Large intestine (tissue), 3 donors: ENCODE results near the gene VPS41. TPM values are rescaled to one million over a fixed set of nuclear protein-coding genes. Genes with fewer than 3 reads are reported as not detected.

Experiments used
- DNase-seq, 2 donors: peaks; one replicate each; pipeline versions ENCODE4 v3.0.0 to v3.0.0-alpha.2; 2013
- H3K27ac ChIP-seq: one replicate; pipeline ENCODE4 v1.5.1; 2013; ENCODE audit warnings: low read length
- H3K27me3 ChIP-seq: 2 replicates; pipeline ENCODE4 v1.6.1; 2013; ENCODE audit warnings: low read length; ENCODE audit not compliant: control insufficient read depth, insufficient read depth
- H3K36me3 ChIP-seq: 2 replicates; pipeline ENCODE4 v1.6.1; 2013; ENCODE audit warnings: low read length; ENCODE audit not compliant: control insufficient read depth, insufficient read depth
- H3K4me1 ChIP-seq: one replicate; pipeline ENCODE4 v1.6.1; 2013; ENCODE audit warnings: low read length; ENCODE audit not compliant: control insufficient read depth, insufficient read depth
- H3K4me3 ChIP-seq: one replicate; pipeline ENCODE4 v1.5.1; 2013; ENCODE audit warnings: low read length
- H3K9me3 ChIP-seq: one replicate; pipeline ENCODE4 v1.6.1; 2013; ENCODE audit warnings: mild to moderate bottlenecking, low read depth, low read length, moderate library complexity; ENCODE audit not compliant: control insufficient read depth
- WGBS: methylation state at CpG from one replicate; pipeline ENCODE4 v1.1.5; 2013; ENCODE audit warnings: low lambda C conversion rate; ENCODE audit not compliant: insufficient coverage; 5-methylcytosine and 5-hydroxymethylcytosine counted together
- polyA plus RNA-seq: library from polyadenylated mRNA; unstranded; fragments of 120-200 nt; gene quantifications from one replicate; pipeline ENCODE4 v1.2.1, GENCODE V29; 2013

The VPS41 gene
- polyA plus RNA-seq, 1 donor, result 63.7 TPM

DNA sequence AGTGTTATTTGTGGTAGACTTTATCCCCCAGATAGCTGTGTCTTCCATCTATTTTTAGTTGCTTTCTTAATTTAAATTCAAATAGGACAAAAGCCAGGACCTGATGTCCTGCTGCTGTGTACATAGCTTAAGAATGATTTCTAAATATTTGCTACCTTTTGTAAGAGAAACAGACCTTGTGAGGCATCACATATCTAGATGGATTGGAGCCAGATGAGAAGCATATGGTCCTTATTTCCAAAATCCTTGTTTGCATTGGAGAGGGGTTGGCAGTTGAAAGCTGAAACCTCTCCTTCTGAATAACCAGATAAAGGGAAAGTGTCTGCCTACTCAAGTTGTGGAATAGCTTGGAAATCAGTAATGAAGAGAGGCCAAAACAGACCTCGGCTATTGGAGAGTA, 227.1 kb downstream of the VPS41 start:
- WGBS, result no CpG with 5 or more reads among the region's 1 CpG
- peaks cover 5% of the 10 kb centered on the region for H3K9me3 ChIP-seq
- H3K27me3 ChIP-seq, result no peaks in the 10 kb centered on the region
- no peak overlapping the region for H3K4me3 ChIP-seq
- H3K27ac ChIP-seq, result no peak overlapping the region
- no peak for DNase-seq
- H3K36me3 ChIP-seq, result no peaks in the 10 kb centered on the region
- no peaks in the 10 kb centered on the region for H3K4me1 ChIP-seq

DNA sequence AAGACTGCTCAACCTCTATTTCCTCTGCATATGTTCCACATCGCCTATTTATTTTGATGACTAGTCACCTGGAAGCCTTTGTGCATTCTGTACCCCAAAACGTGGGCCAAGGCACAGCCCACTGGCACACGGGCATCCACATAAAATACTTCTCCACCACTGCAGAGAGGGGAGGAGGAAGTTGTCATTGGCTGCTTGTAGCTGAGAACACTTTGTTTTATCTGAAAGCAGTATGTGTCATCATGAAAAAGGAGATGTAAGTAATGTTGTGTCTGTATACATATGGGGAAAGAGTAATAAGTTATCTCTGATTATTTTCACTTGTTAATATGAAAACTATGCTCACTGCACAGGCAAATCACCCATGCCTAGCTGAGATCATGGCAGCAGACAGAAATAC, 229.6 kb downstream of the VPS41 start:
- Histone ChIP-seq H3K4me1 (no peaks in the 10 kb centered on the region), H3K36me3 (no peaks in the 10 kb centered on the region), H3K27me3 (no peaks in the 10 kb centered on the region), H3K27ac (no peak overlapping the region), H3K9me3 (no peaks in the 10 kb centered on the region), H3K4me3 (no peak overlapping the region)
- DNase-seq, result no peak
- WGBS, result 100% methylated on average over 1 of the region's 3 CpGs

DNA sequence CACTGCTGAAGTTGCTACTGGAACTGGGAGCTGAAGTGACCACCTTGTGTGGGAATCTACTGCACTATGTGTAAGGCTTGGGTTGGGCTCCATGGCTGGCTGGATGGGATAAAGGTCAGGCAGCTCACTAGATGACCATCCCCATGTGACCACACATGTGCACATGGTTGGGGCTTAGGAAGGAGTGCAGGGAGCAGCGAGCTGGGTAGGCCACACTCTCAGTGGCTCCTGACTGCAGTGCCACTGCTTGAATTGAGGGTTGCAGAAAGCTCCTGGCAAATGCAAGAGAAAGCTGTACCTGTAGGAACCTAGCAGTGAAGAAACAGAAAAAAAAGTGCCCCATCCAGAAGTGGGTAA, 230.3 kb downstream of the VPS41 start:
- Histone ChIP-seq H3K27ac (no peak overlapping the region), H3K4me1 (no peaks in the 10 kb centered on the region), H3K27me3 (no peaks in the 10 kb centered on the region), H3K36me3 (no peaks in the 10 kb centered on the region), H3K9me3 (no peaks in the 10 kb centered on the region), H3K4me3 (no peak overlapping the region)
- DNase-seq, result no peak
- no CpG with 5 or more reads among the region's 1 CpG for WGBS

DNA sequence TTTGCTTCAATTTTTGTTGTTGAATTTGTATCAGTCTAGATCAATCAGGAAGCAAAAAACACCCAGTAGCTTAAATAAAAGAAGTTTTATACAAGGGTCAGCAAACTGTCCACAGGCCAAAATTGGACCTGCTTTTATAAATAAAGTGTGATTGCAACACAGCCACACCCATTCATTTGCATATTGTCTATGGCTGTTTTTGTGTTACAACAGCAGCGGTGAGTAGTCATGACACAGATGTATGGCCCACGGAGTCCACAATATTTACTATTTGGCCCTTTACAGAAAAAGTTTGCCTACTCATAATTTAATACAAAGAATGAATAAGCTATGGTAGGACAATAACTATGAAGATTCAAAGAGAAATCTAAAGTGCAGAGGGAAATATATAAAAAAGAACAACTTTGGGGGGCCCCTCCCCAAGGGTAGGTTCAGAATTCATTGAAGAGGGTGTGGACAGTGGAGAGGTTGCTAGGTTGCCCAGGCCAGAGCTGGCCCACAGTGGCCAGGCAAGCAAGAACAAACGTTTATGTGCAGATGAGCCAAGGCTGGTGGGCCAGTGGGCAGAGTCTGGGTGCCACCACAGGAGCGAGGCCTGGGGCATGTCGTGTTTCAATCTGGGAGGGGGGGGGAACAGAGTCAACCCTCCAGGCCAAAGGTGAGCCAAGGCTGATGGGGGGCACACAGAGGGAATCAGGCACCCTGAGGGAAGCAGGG, 230.9 kb downstream of the VPS41 start:
- Histone ChIP-seq H3K36me3 (no peaks in the 10 kb centered on the region), H3K4me3 (no peak overlapping the region), H3K9me3 (no peaks in the 10 kb centered on the region), H3K27me3 (no peaks in the 10 kb centered on the region), H3K27ac (no peak overlapping the region), H3K4me1 (no peaks in the 10 kb centered on the region)
- no CpG with 5 or more reads among the region's 5 CpGs for WGBS
- DNase-seq, result no peak

DNA sequence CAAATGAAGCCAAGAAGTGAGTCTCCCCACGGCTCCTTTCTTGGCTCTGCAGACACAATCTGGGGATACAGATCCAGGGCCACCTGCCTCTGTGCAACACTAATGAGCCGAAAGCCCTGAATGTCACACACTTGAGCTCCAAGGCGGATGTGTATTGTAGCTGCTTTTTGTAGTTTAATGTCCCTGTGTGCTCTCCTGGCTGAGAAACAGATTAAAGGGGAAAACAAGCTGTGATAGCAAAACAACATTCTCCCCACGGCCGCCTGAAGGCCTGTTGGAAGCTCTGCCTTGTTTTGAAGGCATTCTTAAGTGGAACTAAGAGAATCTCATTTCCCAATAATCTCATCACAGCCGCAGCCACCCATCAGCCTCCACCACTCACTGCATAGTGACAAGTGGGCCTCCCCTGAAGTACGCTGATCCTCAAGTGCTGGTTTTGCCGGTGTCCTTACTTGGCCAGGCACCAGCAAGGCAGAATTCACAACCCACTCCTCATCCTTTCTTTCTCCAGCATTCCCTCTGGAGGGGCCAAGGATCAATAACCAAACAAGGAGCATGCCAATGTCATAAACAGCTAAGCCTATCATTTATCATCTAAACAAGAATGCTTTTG, 233.4 kb downstream of the VPS41 start:
- Histone ChIP-seq H3K27me3 (no peaks in the 10 kb centered on the region), H3K36me3 (no peaks in the 10 kb centered on the region), H3K4me1 (no peaks in the 10 kb centered on the region), H3K27ac (no peak overlapping the region), H3K9me3 (no peaks in the 10 kb centered on the region), H3K4me3 (no peak overlapping the region)
- DNase-seq, result no peak
- no CpG with 5 or more reads among the region's 8 CpGs for WGBS

DNA sequence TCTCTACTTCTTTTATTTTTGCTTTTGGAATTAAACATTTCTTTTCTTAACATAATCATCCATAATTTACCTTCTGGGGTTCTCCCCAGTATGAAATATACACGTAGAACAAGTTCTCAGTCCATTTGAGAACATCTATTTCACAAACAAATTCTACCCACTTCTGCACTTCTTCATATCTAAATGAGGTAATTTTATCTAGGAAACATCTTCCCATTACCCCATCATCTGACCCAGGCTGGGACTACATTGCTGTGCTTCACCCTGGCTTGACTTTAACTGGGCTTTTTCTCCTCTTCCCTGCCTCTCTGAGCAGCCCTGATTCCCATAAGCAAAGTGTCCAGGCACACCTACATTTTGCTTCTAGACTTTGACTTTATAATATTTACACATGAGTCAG, 234.5 kb downstream of the VPS41 start:
- Histone ChIP-seq H3K4me1 (no peaks in the 10 kb centered on the region), H3K4me3 (no peak overlapping the region), H3K9me3 (no peaks in the 10 kb centered on the region), H3K36me3 (no peaks in the 10 kb centered on the region), H3K27me3 (no peaks in the 10 kb centered on the region), H3K27ac (no peak overlapping the region)
- no CpG with 5 or more reads among the region's 1 CpG for WGBS
- no peak for DNase-seq

DNA sequence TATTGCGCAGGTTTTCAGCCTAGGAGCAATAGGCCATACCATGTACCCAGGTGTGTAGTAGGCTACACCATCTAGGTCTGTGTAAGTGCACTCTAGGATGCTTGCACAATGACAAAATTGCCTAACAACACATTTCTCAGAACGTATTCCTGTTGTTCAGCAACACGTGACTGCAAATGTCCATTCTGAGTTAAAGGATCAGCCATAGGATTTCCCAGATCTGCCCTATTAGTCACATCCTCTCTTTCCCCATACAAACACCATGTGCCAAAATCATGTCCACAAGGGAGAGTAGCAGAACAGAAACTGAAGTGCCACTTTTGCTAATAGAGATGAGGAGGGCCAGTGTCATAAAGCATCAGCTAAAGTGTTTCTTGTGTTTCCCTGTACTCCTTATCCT, 235.2 kb downstream of the VPS41 start:
- no CpG with 5 or more reads among the region's 3 CpGs for WGBS
- Histone ChIP-seq H3K4me1 (no peaks in the 10 kb centered on the region), H3K9me3 (no peaks in the 10 kb centered on the region), H3K4me3 (no peak overlapping the region), H3K36me3 (no peaks in the 10 kb centered on the region), H3K27me3 (no peaks in the 10 kb centered on the region), H3K27ac (no peak overlapping the region)
- DNase-seq, result no peak

Other genes starting within 250 kb of the VPS41 start
- 0.19 TPM for gene POU6F2, start 68.7 kb upstream of the VPS41 start, polyA plus RNA-seq